Astrocyte of the cerebellum (primary cell): ENCODE measurements around the gene GUCA2A.

Source experiments
- DNase-seq: peaks from one replicate; pipeline ENCODE4 v3.0.0-alpha.2; 2011; ENCODE audit warnings: low read depth
- H3K4me3 ChIP-seq: 2 replicates; pipeline ENCODE4 v1.5.1; 2011; ENCODE audit warnings: mild to moderate bottlenecking, low read depth, low read length, moderate library complexity
- CTCF ChIP-seq: IDR thresholded peaks from 2 replicates; pipeline ENCODE4 v1.5.1; 2012; ENCODE audit warnings: low read length, low read depth, moderate library complexity, mild to moderate bottlenecking; ENCODE audit errors: missing control alignments
- in situ Hi-C: cut with HindIII; loops from 2 replicates; pipeline ENCODE4 v1.10.0; 2017; ENCODE audit warnings: low sequenced_read_pairs

Gene GUCA2A

GRCh38 chr1:42165511-42166210 lies 1.1 kb upstream of the GUCA2A start:
- no peak for TF ChIP-seq CTCF
- no peak overlapping the region for H3K4me3 ChIP-seq
- no peak for DNase-seq
- in situ Hi-C loops: no loop called here

- in situ Hi-C loops: no loop called here
- no peak for TF ChIP-seq CTCF
- no peak overlapping the region for H3K4me3 ChIP-seq
- no peak for DNase-seq
These were observed 725 bp downstream of the GUCA2A start for GRCh38 chr1:42163536-42164503.

DNA sequence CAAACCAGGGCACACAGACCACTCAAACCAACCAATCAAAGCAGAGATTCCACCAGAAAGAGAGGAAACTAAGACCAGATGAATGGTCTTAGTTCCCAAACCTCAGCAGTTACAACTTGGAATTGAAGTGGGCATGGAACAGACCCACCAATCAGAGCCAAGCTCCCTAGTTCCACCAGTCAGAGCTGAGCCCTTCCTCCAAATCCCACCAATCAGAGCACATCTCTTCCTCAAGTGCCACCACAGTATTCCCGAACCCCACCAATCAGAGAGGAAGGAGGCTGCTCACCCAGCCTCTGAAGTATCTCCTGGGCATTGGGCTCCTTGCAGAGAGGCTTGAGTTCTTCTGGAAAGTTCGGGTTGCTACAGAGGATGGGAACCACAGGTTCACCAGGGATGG lies 1.4 kb downstream of the GUCA2A start:
- H3K4me3 ChIP-seq: no peak overlapping the region
- no peak for TF ChIP-seq CTCF
- no peak for DNase-seq
- in situ Hi-C loops: no loop called here

DNA sequence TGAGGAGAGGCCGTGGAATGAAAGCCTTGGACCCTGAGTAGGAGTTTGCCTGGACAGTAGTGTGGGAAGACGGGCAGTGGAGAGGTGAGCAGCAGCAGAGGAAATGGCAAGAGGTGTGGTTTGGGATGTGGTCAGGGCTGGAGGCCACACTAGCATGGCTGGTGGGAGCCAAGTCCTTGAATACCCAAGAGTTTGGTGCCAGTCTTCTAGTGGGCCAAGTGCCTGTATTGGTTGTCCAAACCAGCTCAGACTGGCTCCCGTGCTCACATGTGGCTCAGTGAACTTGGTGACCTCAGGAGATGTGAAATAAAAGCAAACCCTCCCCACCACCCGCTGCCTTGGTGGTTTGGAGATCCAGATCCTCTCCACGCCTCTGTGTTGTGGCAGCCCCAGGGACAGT lies 2.4 kb downstream of the GUCA2A start:
- H3K4me3 ChIP-seq: no peak overlapping the region
- in situ Hi-C loops: no loop called here
- no peak for DNase-seq
- TF ChIP-seq CTCF: no peak

GRCh38 chr1:42158189-42158588 lies 6.4 kb downstream of the GUCA2A start:
- TF ChIP-seq CTCF: no peak
- in situ Hi-C loops: no loop called here
- no peak for DNase-seq
- H3K4me3 ChIP-seq: no peak overlapping the region

DNA sequence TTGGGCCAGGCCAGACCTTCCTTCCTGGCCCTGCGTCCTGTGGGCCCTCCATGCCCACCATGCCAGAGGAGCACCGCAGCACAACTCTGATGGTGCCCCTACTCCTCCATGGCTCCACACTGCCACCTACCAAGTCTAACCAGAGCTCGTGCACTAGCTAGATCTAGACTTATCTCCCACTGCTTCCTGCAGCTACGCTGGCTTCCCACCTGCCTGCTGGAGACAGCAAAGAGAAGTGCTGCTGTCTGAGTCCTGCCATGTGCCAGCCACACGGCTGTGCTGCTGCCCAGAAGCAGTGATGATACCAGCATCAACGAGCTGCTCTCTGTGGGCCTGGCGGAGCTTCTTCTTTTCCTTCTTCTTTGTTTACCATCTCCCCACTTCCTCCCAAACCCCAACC lies 6.9 kb downstream of the GUCA2A start:
- no peak for TF ChIP-seq CTCF
- in situ Hi-C loops: no loop called here
- H3K4me3 ChIP-seq: no peak overlapping the region
- DNase-seq: no peak
